GM18870 (cell line): ENCODE results near the gene NUPR1.
"Not testable (repeated sequence)": the region's sequence is repeated elsewhere in the genome, so short reads cannot be mapped to it uniquely, and the experiment has no call there.

Source experiments
- ATAC-seq: cut with Tn5 transposase; IDR thresholded peaks from one replicate; pipeline ENCODE4 v1.9.1; 2021; ENCODE audit warnings: moderate library complexity; ENCODE audit not compliant: unreplicated experiment

The NUPR1 gene

GRCh38 chr16:28555561-28555960 lies 16.8 kb upstream of the NUPR1 start:
- no peak for ATAC-seq

- no peak for ATAC-seq
Measured at GRCh38 chr16:28554634-28555423, 16.1 kb upstream of the NUPR1 start.

GRCh38 chr16:28553776-28554633 lies 15.2 kb upstream of the NUPR1 start, which contains the start of gene SGF29:
Gene SGF29, plus strand, starts transcription at chr16:28553920. Its CDS starts 27,150 bp downstream, at chr16:28581070.
- ATAC-seq = peak; percentile 47

- ATAC-seq = no peak
Measured at GRCh38 chr16:28549301-28549899, 10.6 kb upstream of the NUPR1 start.

- no peak for ATAC-seq
Measured at GRCh38 chr16:28548306-28548802, 9.6 kb upstream of the NUPR1 start.

GRCh38 chr16:28546626-28547025 lies 7.9 kb upstream of the NUPR1 start:
- ATAC-seq = no peak

GRCh38 chr16:28545964-28546363 lies 7.2 kb upstream of the NUPR1 start:
- not testable (repeated sequence) for ATAC-seq

- ATAC-seq = no peak
Measured at GRCh38 chr16:28544998-28545397, 6.2 kb upstream of the NUPR1 start.

GRCh38 chr16:28543072-28543471 lies 4.3 kb upstream of the NUPR1 start:
- ATAC-seq = no peak

- no peak for ATAC-seq
Measured at GRCh38 chr16:28542646-28543045, 3.9 kb upstream of the NUPR1 start.

GRCh38 chr16:28540346-28540745 lies 1.6 kb upstream of the NUPR1 start:
- ATAC-seq = no peak

GRCh38 chr16:28537964-28538732 lies 626 bp downstream of the NUPR1 start:
- ATAC-seq = no peak

- no peak for ATAC-seq
Measured at GRCh38 chr16:28537076-28537475, 1.7 kb downstream of the NUPR1 start.

GRCh38 chr16:28534542-28535373 lies 4.0 kb downstream of the NUPR1 start:
- ATAC-seq = no peak

- no peak for ATAC-seq
Measured at GRCh38 chr16:28532940-28533647, 5.7 kb downstream of the NUPR1 start.

- no peak for ATAC-seq
Measured at GRCh38 chr16:28531777-28532744, 6.7 kb downstream of the NUPR1 start.

- ATAC-seq = no peak
Measured at GRCh38 chr16:28529124-28529523, 9.7 kb downstream of the NUPR1 start.

- ATAC-seq = no peak
Measured at GRCh38 chr16:28528463-28528867, 10.3 kb downstream of the NUPR1 start.
